ENCODE data around the gene MVB12B. TPM values are rescaled to one million over a fixed set of nuclear protein-coding genes. Genes with fewer than 3 reads are reported as not detected.
A peak's percentile ranks its signal among the peaks of the same experiment; 100 is the strongest.

MVB12B gene
- total RNA-seq, 1 donor = 5.4 TPM

- Histone ChIP-seq H3K4me1 (ENCODE audit: insufficient read depth, low read length) (no peaks in the 10 kb centered on the region), H3K27me3 (ENCODE audit: insufficient read depth, low read length) (peaks cover 83% of the 10 kb centered on the region), H3K27ac (ENCODE audit: low read depth, low read length) (no peak overlapping the region), H3K4me2 (ENCODE audit: insufficient read depth, low read length) (no peak overlapping the region), H2AFZ (ENCODE audit: low read length) (no peak overlapping the region), H4K20me1 (ENCODE audit: insufficient read depth, low read length) (no peaks in the 10 kb centered on the region), H3K4me3 (ENCODE audit: insufficient read depth, low read length) (no peak overlapping the region), H3K36me3 (ENCODE audit: insufficient read depth, low read length) (no peaks in the 10 kb centered on the region), H3K79me2 (ENCODE audit: insufficient read depth, low read length) (no peaks in the 10 kb centered on the region), H3K9me3 (ENCODE audit: low read depth, low read length) (no peaks in the 10 kb centered on the region)
- TF ChIP-seq CTCF (IDR thresholded peaks at IDR 0.05; ENCODE audit: extremely low read depth, low read depth, low read length) = no peak
- DNase-seq (ENCODE audit: insufficient read length, low spot score, missing footprints) = peak; percentile 11
These were observed 197.9 kb downstream of the MVB12B start for GRCh38 chr9:126524353-126525077.

GRCh38 chr9:126526218-126527108 lies 199.8 kb downstream of the MVB12B start:
- no peak overlapping the region for H3K27ac ChIP-seq (ENCODE audit: low read depth, low read length)
- no peaks in the 10 kb centered on the region for H3K4me1 ChIP-seq (ENCODE audit: insufficient read depth, low read length)
- H2AFZ ChIP-seq (ENCODE audit: low read length) = no peak overlapping the region
- no peak for TF ChIP-seq CTCF (IDR thresholded peaks at IDR 0.05; ENCODE audit: extremely low read depth, low read depth, low read length)
- DNase-seq (ENCODE audit: insufficient read length, low spot score, missing footprints) = no peak
- no peak overlapping the region for H3K4me2 ChIP-seq (ENCODE audit: insufficient read depth, low read length)
- H3K27me3 ChIP-seq (ENCODE audit: insufficient read depth, low read length) = peaks cover 79% of the 10 kb centered on the region
- no peaks in the 10 kb centered on the region for H3K9me3 ChIP-seq (ENCODE audit: low read depth, low read length)
- no peaks in the 10 kb centered on the region for H3K79me2 ChIP-seq (ENCODE audit: insufficient read depth, low read length)
- H3K4me3 ChIP-seq (ENCODE audit: insufficient read depth, low read length) = no peak overlapping the region
- H3K36me3 ChIP-seq (ENCODE audit: insufficient read depth, low read length) = no peaks in the 10 kb centered on the region
- no peaks in the 10 kb centered on the region for H4K20me1 ChIP-seq (ENCODE audit: insufficient read depth, low read length)

- no peaks in the 10 kb centered on the region for H3K4me1 ChIP-seq (ENCODE audit: insufficient read depth, low read length)
- TF ChIP-seq CTCF (IDR thresholded peaks at IDR 0.05; ENCODE audit: extremely low read depth, low read depth, low read length) = no peak
- H3K4me2 ChIP-seq (ENCODE audit: insufficient read depth, low read length) = no peak overlapping the region
- no peak overlapping the region for H3K27ac ChIP-seq (ENCODE audit: low read depth, low read length)
- peak; percentile 13 for DNase-seq (ENCODE audit: insufficient read length, low spot score, missing footprints)
- H3K4me3 ChIP-seq (ENCODE audit: insufficient read depth, low read length) = no peak overlapping the region
- no peak overlapping the region for H2AFZ ChIP-seq (ENCODE audit: low read length)
- H3K79me2 ChIP-seq (ENCODE audit: insufficient read depth, low read length) = no peaks in the 10 kb centered on the region
- no peaks in the 10 kb centered on the region for H4K20me1 ChIP-seq (ENCODE audit: insufficient read depth, low read length)
- peaks cover 79% of the 10 kb centered on the region for H3K27me3 ChIP-seq (ENCODE audit: insufficient read depth, low read length)
- no peaks in the 10 kb centered on the region for H3K36me3 ChIP-seq (ENCODE audit: insufficient read depth, low read length)
- no peaks in the 10 kb centered on the region for H3K9me3 ChIP-seq (ENCODE audit: low read depth, low read length)
These were observed 200.6 kb downstream of the MVB12B start for GRCh38 chr9:126527109-126527825.
